RWPE1 (cell line): ENCODE measurements around the gene LAPTM5.
A peak's percentile ranks its signal among the peaks of the same experiment; 100 is the strongest.

Experiments
- CTCF ChIA-PET: fragments of 350-600 bp; sonication (Branson Sonifier 250); formaldehyde crosslinking; extraction: SDS; loops from one replicate; lab custom pipeline; 2021; lab: Yijun Ruan, JAX
- POLR2A ChIA-PET: fragments of 400-600 bp; formaldehyde crosslinking; extraction: SDS; loops from one replicate; lab custom pipeline; 2020; ENCODE audit warnings: antibody characterized with exemption; ENCODE audit not compliant: low non-redundant PET; lab: Yijun Ruan, JAX
- DNase-seq: peaks from one replicate; pipeline ENCODE4 v3.0.0; 2012; ENCODE audit warnings: low spot score
- H3K27ac ChIP-seq: fragments of 450-650 bp; 2 replicates; pipeline ENCODE4 v1.5.1; 2017
- TF ChIP-seq, protein P1 (sequence below): fragments of 450-650 bp; conservative IDR thresholded peaks from 2 replicates; pipeline ENCODE4 v1.5.1; 2017; ENCODE audit warnings: low read depth, mild to moderate bottlenecking

LAPTM5 gene

GRCh38 chr1:30778154-30778978 is 20.8 kb upstream of the LAPTM5 start:
- peak; percentile 84 for DNase-seq
- ChIA-PET CTCF (interaction anchor here (0.6 to 3.4 kb wide), 9 partner anchors 12 to 815 kb away, joined by 3 to 63 read pairs (median 4); no protein-coding TSS in a partner anchor), POLR2A (interaction anchor here (1.4 to 2.7 kb wide), 2 partner anchors 57 to 60 kb away, joined by 4 to 12 read pairs; no protein-coding TSS in a partner anchor)
- TF ChIP-seq, protein P1, sequence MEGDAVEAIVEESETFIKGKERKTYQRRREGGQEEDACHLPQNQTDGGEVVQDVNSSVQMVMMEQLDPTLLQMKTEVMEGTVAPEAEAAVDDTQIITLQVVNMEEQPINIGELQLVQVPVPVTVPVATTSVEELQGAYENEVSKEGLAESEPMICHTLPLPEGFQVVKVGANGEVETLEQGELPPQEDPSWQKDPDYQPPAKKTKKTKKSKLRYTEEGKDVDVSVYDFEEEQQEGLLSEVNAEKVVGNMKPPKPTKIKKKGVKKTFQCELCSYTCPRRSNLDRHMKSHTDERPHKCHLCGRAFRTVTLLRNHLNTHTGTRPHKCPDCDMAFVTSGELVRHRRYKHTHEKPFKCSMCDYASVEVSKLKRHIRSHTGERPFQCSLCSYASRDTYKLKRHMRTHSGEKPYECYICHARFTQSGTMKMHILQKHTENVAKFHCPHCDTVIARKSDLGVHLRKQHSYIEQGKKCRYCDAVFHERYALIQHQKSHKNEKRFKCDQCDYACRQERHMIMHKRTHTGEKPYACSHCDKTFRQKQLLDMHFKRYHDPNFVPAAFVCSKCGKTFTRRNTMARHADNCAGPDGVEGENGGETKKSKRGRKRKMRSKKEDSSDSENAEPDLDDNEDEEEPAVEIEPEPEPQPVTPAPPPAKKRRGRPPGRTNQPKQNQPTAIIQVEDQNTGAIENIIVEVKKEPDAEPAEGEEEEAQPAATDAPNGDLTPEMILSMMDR, result no peak
- peak overlapping the region; percentile 16; the same call in 1 of the 2 replicates for H3K27ac ChIP-seq

- TF ChIP-seq, protein P1, result no peak
- DNase-seq, result no peak
- ChIA-PET CTCF (interaction anchor here (0.9 to 3.4 kb wide), 4 partner anchors 17 to 134 kb away, joined by 3 to 63 read pairs (median 11); no protein-coding TSS in a partner anchor), POLR2A (interaction anchor here (2.7 kb wide), 1 partner anchor 59 kb away, joined by 12 read pairs; no protein-coding TSS in a partner anchor)
- H3K27ac ChIP-seq, result peak overlapping the region; percentile 16; the same call in 1 of the 2 replicates
Measured at GRCh38 chr1:30777904-30778153, 20.3 kb upstream of the LAPTM5 start.

- ChIA-PET POLR2A (no interaction called here), CTCF (interaction anchor here (0.5 to 3.4 kb wide), 3 partner anchors 8 to 57 kb away, joined by 3 to 63 read pairs (median 3); no protein-coding TSS in a partner anchor)
- no peak for DNase-seq
- H3K27ac ChIP-seq, result peak overlapping the region; percentile 16; the same call in 1 of the 2 replicates
- TF ChIP-seq, protein P1, result no peak
Measured at GRCh38 chr1:30777060-30777903, 19.7 kb upstream of the LAPTM5 start.

- ChIA-PET CTCF (interaction anchor here (1.3 kb wide), 1 partner anchor 57 kb away, joined by 3 read pairs; no protein-coding TSS in a partner anchor), POLR2A (no interaction called here)
- H3K27ac ChIP-seq, result no peak overlapping the region; the same call in 1 of the 2 replicates
- TF ChIP-seq, protein P1, result no peak
- DNase-seq, result no peak
Measured at GRCh38 chr1:30776097-30777059, 18.8 kb upstream of the LAPTM5 start.

- H3K27ac ChIP-seq, result no peak overlapping the region
- CTCF ChIA-PET, result interaction anchor here (1.3 kb wide), 1 partner anchor 56 kb away, joined by 3 read pairs; no protein-coding TSS in a partner anchor
- POLR2A ChIA-PET, result no interaction called here
Measured at GRCh38 chr1:30775433-30775975, 17.9 kb upstream of the LAPTM5 start.

More at GRCh38 chr1:30775433-30775975, 17.9 kb upstream of the LAPTM5 start:
- TF ChIP-seq, protein P1, result no peak
- no peak for DNase-seq
